PFSK-1 (cell line): ENCODE data around the gene RAD23B.

Experiments
- FOXP2 ChIP-seq: optimal IDR thresholded peaks from 2 replicates; pipeline ENCODE3; 2011; ENCODE audit warnings: borderline replicate concordance, control low read depth, inconsistent platforms; ENCODE audit not compliant: insufficient read depth; ENCODE audit errors: extremely low read length, extremely low read depth
- POLR2AphosphoS5 ChIP-seq: IDR thresholded peaks from 2 replicates; pipeline ENCODE4 v1.6.1; 2012; ENCODE audit warnings: low read depth, mild to moderate bottlenecking, control low read depth, low read length, moderate library complexity
- REST ChIP-seq, 2 experiments: IDR thresholded peaks; 2 replicates each; pipeline versions ENCODE4 v1.6.1 to v1.8.0; 2011 to 2012; ENCODE audit warnings: low read depth in 2 of 2, low read length in 2 of 2, control low read depth in 1 of 2, inconsistent platforms in 1 of 2, mild to moderate bottlenecking in 1 of 2, moderate library complexity in 1 of 2; ENCODE audit not compliant: insufficient read depth in 1 of 2
- SIN3A ChIP-seq: IDR thresholded peaks from 2 replicates; pipeline ENCODE4 v1.6.1; 2012; ENCODE audit warnings: mild to moderate bottlenecking, low read length, moderate library complexity, borderline replicate concordance; ENCODE audit not compliant: insufficient read depth
- TAF1 ChIP-seq: IDR thresholded peaks from 2 replicates; pipeline ENCODE4 v1.6.1; 2012; ENCODE audit warnings: low read length, control low read depth, borderline replicate concordance; ENCODE audit not compliant: insufficient read depth

RAD23B gene

GRCh38 chr9:107273634-107274033 is 9.4 kb upstream of the RAD23B start:
- TF ChIP-seq POLR2AphosphoS5 (no peak), FOXP2 (no peak), SIN3A (no peak), TAF1 (no peak), REST (IDR thresholded peaks at IDR 0.05; ENCODE audit: insufficient read depth in 1 of 2, low read depth in 2 of 2, low read length in 2 of 2) (no peak)

- TF ChIP-seq REST (IDR thresholded peaks at IDR 0.05; ENCODE audit: insufficient read depth in 1 of 2, low read depth in 2 of 2, low read length in 2 of 2) (no peak), SIN3A (no peak), TAF1 (no peak)
These were observed 9.0 kb upstream of the RAD23B start for GRCh38 chr9:107274096-107274495.

- TF ChIP-seq SIN3A (no peak), POLR2AphosphoS5 (no peak), TAF1 (no peak), REST (IDR thresholded peaks at IDR 0.05; ENCODE audit: insufficient read depth in 1 of 2, low read depth in 2 of 2, low read length in 2 of 2) (no peak), FOXP2 (no peak)
These were observed 8.1 kb upstream of the RAD23B start for GRCh38 chr9:107274953-107275422.

GRCh38 chr9:107275530-107275929 is 7.5 kb upstream of the RAD23B start:
- TF ChIP-seq TAF1 = no peak
- no peak for TF ChIP-seq FOXP2
- no peak for TF ChIP-seq SIN3A
- TF ChIP-seq REST (IDR thresholded peaks at IDR 0.05; ENCODE audit: insufficient read depth in 1 of 2, low read depth in 2 of 2, low read length in 2 of 2) = no peak
- TF ChIP-seq POLR2AphosphoS5 = no peak

- TF ChIP-seq POLR2AphosphoS5 (no peak), SIN3A (no peak), FOXP2 (no peak), TAF1 (no peak)
These were observed 5.9 kb upstream of the RAD23B start for GRCh38 chr9:107276966-107277710.
